Urinary bladder (tissue), 4 donors: Measurements from ENCODE around the gene MTUS2. TPM values are rescaled to one million over a fixed set of nuclear protein-coding genes. Genes with fewer than 3 reads are reported as not detected.

ENCODE experiments used
- DNase-seq: peaks from one replicate; pipeline ENCODE4 v3.0.0-alpha.2; 2015; ENCODE audit errors: extremely low spot score
- H3K27ac ChIP-seq: one replicate; pipeline ENCODE4 v1.5.1; 2013; ENCODE audit warnings: low read depth, mild to moderate bottlenecking, moderate library complexity
- H3K36me3 ChIP-seq: one replicate; pipeline ENCODE4 v1.6.1; 2013; ENCODE audit warnings: mild to moderate bottlenecking, moderate library complexity; ENCODE audit not compliant: insufficient read depth
- H3K4me1 ChIP-seq: one replicate; pipeline ENCODE4 v1.6.1; 2013; ENCODE audit warnings: mild to moderate bottlenecking, moderate library complexity; ENCODE audit not compliant: insufficient read depth
- H3K4me3 ChIP-seq: one replicate; pipeline ENCODE4 v1.5.1; 2013; ENCODE audit warnings: low read depth, low read length
- WGBS: extraction: QIAGEN DNeasy Blood & Tissue Kit; methylation state at CpG from one replicate; pipeline ENCODE4 v1.1.7; 2013; 5-methylcytosine and 5-hydroxymethylcytosine counted together
- polyA plus RNA-seq: library from polyadenylated mRNA; stranded (reverse); fragments of 200-250 nt; gene quantifications from one replicate; pipeline ENCODE4 v1.2.3, GENCODE V29; 2013
- total RNA-seq: library from RNA; depleted of rRNA; stranded (reverse); fragments of >200 nt; gene quantifications from one replicate; pipeline ENCODE4 v1.2.3, GENCODE V29; 2014
- donor health status: healthy with polysubstance abuse.
- donor health status: healthy.

Gene MTUS2
- total and polyA plus RNA-seq, 2 donors = 0.25 to 1.4 TPM

- no peaks in the 10 kb centered on the region for H3K4me1 ChIP-seq
- no peak for DNase-seq
- no peak overlapping the region for H3K4me3 ChIP-seq
- no peak overlapping the region for H3K27ac ChIP-seq
- no peaks in the 10 kb centered on the region for H3K36me3 ChIP-seq
- WGBS = 72% methylated on average over 5 of the region's 5 CpGs
These were observed 134.7 kb downstream of the MTUS2 start for GRCh38 chr13:28954810-28955209.

GRCh38 chr13:28955264-28955966, 135.3 kb downstream of the MTUS2 start:
- WGBS = 68% methylated on average over 2 of the region's 2 CpGs
- Histone ChIP-seq H3K27ac (no peak overlapping the region), H3K36me3 (no peaks in the 10 kb centered on the region), H3K4me3 (no peak overlapping the region), H3K4me1 (no peaks in the 10 kb centered on the region)
- no peak for DNase-seq

DNA sequence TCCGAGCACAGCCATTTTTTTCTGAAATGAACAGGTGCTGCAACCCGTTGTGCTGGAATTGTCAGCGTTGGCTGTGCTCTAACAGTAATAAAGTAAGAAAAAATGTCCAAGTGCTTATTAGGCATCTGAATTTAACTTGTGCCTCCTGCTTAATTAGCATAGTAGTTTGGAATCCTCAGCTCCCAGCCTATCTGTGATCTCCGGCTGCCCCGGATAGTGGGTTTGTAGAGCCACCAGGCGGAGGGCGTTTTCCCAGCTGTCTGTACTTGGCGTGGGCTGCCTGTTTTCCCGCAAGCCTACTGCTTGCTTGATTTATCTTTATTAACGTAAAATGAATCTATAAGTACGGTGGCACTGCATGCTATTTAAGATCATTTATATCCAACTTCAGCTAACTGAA, 137.9 kb downstream of the MTUS2 start:
- Histone ChIP-seq H3K4me3 (no peak overlapping the region), H3K36me3 (no peaks in the 10 kb centered on the region), H3K27ac (no peak overlapping the region), H3K4me1 (no peaks in the 10 kb centered on the region)
- no peak for DNase-seq
- WGBS = 67% methylated on average over 11 of the region's 11 CpGs

DNA sequence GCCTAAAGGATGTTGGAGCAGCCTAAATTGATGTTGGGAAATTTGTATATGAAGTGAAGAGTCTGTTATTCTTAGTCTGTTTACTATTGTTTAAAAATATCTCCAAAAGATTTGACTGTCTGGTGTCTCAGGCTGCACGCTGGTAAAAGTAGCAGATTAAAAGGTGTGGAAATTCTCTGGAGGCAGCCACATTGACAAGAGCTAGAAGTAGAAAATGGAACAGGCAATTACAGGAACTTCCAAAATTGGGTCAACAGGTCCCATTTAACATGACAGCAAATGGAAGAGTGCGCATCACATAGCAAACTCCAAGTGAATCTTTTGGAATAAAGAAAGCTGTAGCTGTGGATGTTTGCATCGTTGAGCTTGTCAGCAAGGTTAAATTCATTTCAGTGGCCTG, 138.3 kb downstream of the MTUS2 start:
- Histone ChIP-seq H3K4me1 (no peaks in the 10 kb centered on the region), H3K4me3 (no peak overlapping the region), H3K36me3 (no peaks in the 10 kb centered on the region), H3K27ac (no peak overlapping the region)
- no peak for DNase-seq
- WGBS = 75% methylated on average over 3 of the region's 3 CpGs

- no peak overlapping the region for H3K27ac ChIP-seq
- H3K4me3 ChIP-seq = no peak overlapping the region
- 90% methylated on average over 1 of the region's 1 CpG for WGBS
- no peak for DNase-seq
- H3K36me3 ChIP-seq = no peaks in the 10 kb centered on the region
- no peaks in the 10 kb centered on the region for H3K4me1 ChIP-seq
These were observed 143.9 kb downstream of the MTUS2 start for GRCh38 chr13:28964052-28964451.

DNA sequence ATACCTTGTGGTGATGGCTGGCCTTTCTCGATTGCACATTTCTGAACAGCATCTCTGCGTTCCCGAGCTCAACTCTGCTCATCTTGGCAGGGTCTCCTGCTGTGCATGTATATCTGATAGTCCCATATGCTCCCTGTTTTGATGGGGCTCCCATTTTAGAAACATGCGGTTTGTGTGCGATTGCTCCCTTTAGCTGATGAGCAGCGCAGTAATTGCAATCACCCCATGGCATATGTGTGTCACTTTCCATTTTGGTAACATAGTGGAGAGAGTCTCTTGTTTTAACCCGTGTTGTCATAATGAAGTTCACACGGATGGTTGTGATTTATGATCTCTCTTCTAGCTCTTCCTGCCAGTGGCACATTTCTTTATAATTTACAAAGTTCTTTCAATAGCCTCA, 144.7 kb downstream of the MTUS2 start:
- no peak for DNase-seq
- H3K4me1 ChIP-seq = no peaks in the 10 kb centered on the region
- WGBS = 91% methylated on average over 8 of the region's 8 CpGs

GRCh38 chr13:28967029-28967915, 147.1 kb downstream of the MTUS2 start:
- no peak overlapping the region for H3K4me3 ChIP-seq
- no peak overlapping the region for H3K27ac ChIP-seq
- no peaks in the 10 kb centered on the region for H3K36me3 ChIP-seq
- WGBS = 79% methylated on average over 4 of the region's 4 CpGs
- DNase-seq = no peak
- H3K4me1 ChIP-seq = no peaks in the 10 kb centered on the region

More for the DNA sequence above, 144.7 kb downstream of the MTUS2 start:
- Histone ChIP-seq H3K4me3 (no peak overlapping the region), H3K27ac (no peak overlapping the region), H3K36me3 (no peaks in the 10 kb centered on the region)

GRCh38 chr13:28976195-28976594, 156.1 kb downstream of the MTUS2 start:
- 87% methylated on average over 1 of the region's 1 CpG for WGBS
- no peak for DNase-seq
- Histone ChIP-seq H3K36me3 (no peaks in the 10 kb centered on the region), H3K27ac (no peak overlapping the region), H3K4me1 (no peaks in the 10 kb centered on the region), H3K4me3 (no peak overlapping the region)

- no peak overlapping the region for H3K27ac ChIP-seq
- no peaks in the 10 kb centered on the region for H3K4me1 ChIP-seq
- no peak overlapping the region for H3K4me3 ChIP-seq
- H3K36me3 ChIP-seq = no peaks in the 10 kb centered on the region
- no peak for DNase-seq
These were observed 156.5 kb downstream of the MTUS2 start for GRCh38 chr13:28976636-28977035.

DNA sequence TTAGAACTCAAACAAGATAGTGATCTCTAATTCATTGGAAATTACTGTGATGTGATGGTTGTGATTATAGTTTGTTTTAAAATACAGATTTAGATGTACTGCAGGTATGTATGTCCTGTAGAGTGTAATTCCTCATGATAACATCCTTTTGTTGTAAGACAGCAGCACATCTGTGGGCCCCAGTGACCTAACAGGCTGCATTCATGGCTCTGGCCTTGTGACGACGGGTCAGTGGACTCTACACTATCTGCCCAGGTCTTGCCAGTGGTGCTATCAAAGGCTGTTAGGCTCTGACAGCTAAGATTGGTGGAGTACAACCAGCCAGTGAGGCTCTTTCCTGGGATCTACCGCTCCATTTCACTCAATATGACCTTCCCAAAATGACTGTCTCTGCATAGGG, 158.4 kb downstream of the MTUS2 start:
- no peak for DNase-seq
- Histone ChIP-seq H3K4me1 (no peaks in the 10 kb centered on the region), H3K4me3 (no peak overlapping the region), H3K27ac (no peak overlapping the region), H3K36me3 (no peaks in the 10 kb centered on the region)
- WGBS = 93% methylated on average over 3 of the region's 3 CpGs

DNA sequence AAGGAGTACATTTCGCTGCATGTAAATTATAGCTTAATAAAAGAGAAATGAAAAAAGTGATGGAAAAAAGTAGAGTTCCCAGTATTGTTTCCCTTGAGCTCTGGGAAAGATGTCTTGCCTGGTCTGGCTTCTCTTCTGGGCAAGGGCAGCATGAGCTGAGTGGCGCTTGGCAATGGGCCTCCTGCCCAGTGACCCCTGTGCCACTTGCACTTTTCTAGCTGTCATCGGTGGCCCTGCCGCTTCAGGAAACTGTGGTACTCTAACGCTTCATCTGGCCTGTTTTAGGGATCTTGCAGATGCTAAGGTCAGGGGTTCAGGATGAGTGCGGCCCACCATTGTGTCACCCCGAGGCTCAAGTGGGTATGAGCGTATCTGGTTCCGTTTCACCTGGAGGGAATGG, 161.4 kb downstream of the MTUS2 start:
- H3K4me3 ChIP-seq = no peak overlapping the region
- no peak overlapping the region for H3K27ac ChIP-seq
- H3K4me1 ChIP-seq = no peaks in the 10 kb centered on the region
- no peak for DNase-seq
- no peaks in the 10 kb centered on the region for H3K36me3 ChIP-seq
- 96% methylated on average over 9 of the region's 9 CpGs for WGBS

DNA sequence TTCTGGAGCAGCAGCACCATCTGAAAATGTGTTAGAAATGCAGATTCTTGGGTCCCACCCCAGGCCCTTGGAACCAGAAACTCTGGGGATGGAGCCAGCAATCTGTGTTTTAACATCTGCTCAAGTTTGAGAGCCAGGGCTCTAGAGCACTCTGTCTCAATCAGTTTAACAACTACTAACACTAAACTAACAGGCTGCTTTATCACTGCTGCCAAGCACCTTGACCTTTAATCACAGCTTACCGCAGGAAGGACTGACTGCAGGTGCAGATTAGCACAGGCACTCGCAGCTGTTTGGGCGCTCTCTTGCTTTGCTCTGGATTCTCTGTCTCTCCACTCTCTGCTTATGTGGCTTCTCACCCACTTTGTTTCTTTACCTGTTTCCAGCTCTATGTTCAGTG, 163.5 kb downstream of the MTUS2 start:
- Histone ChIP-seq H3K36me3 (no peaks in the 10 kb centered on the region), H3K4me3 (no peak overlapping the region), H3K27ac (no peak overlapping the region), H3K4me1 (no peaks in the 10 kb centered on the region)
- DNase-seq = no peak
- 50% methylated on average over 3 of the region's 3 CpGs for WGBS

GRCh38 chr13:28984326-28984725, 164.2 kb downstream of the MTUS2 start:
- Histone ChIP-seq H3K27ac (no peak overlapping the region), H3K36me3 (no peaks in the 10 kb centered on the region), H3K4me3 (no peak overlapping the region), H3K4me1 (no peaks in the 10 kb centered on the region)
- WGBS = 79% methylated on average over 8 of the region's 8 CpGs
- no peak for DNase-seq

- Histone ChIP-seq H3K36me3 (no peaks in the 10 kb centered on the region), H3K4me3 (no peak overlapping the region), H3K27ac (no peak overlapping the region), H3K4me1 (no peaks in the 10 kb centered on the region)
- WGBS = 65% methylated on average over 1 of the region's 1 CpG
- DNase-seq = no peak
These were observed 164.7 kb downstream of the MTUS2 start for GRCh38 chr13:28984825-28985224.
